HK-2 (cell line): ENCODE results near the gene IL1RAPL2.

Experiments used
- DNase-seq: peaks from one replicate; pipeline ENCODE4 v3.0.0-alpha.2; 2018; ENCODE audit not compliant: unreplicated experiment

The IL1RAPL2 gene

GRCh38 chrX:105700331-105700730 is 1134.3 kb downstream of the IL1RAPL2 start:
- DNase-seq: no peak

GRCh38 chrX:105701310-105702052 is 1135.5 kb downstream of the IL1RAPL2 start:
- no peak for DNase-seq

GRCh38 chrX:105703876-105704275 is 1137.9 kb downstream of the IL1RAPL2 start:
- DNase-seq: no peak

GRCh38 chrX:105706041-105706440 is 1140.0 kb downstream of the IL1RAPL2 start:
- no peak for DNase-seq

- DNase-seq: no peak
Observed at GRCh38 chrX:105711805-105712204, 1145.8 kb downstream of the IL1RAPL2 start.

GRCh38 chrX:105715746-105716145 is 1149.7 kb downstream of the IL1RAPL2 start:
- no peak for DNase-seq

- DNase-seq: no peak
Observed at GRCh38 chrX:105723966-105724735, 1158.2 kb downstream of the IL1RAPL2 start.

GRCh38 chrX:105725228-105725627 is 1159.2 kb downstream of the IL1RAPL2 start:
- DNase-seq: no peak

- DNase-seq: no peak
Observed at GRCh38 chrX:105738162-105738561, 1172.2 kb downstream of the IL1RAPL2 start.

GRCh38 chrX:105744291-105744690 is 1178.3 kb downstream of the IL1RAPL2 start:
- DNase-seq: no peak

- DNase-seq: no peak
Observed at GRCh38 chrX:105744946-105745345, 1178.9 kb downstream of the IL1RAPL2 start.

GRCh38 chrX:105745863-105746262 is 1179.9 kb downstream of the IL1RAPL2 start:
- no peak for DNase-seq

- no peak for DNase-seq
Observed at GRCh38 chrX:105752338-105752956, 1186.4 kb downstream of the IL1RAPL2 start.

- DNase-seq: no peak
Observed at GRCh38 chrX:105753411-105753810, 1187.4 kb downstream of the IL1RAPL2 start.

- DNase-seq: no peak
Observed at GRCh38 chrX:105754286-105754964, 1188.4 kb downstream of the IL1RAPL2 start.

- no peak for DNase-seq
Observed at GRCh38 chrX:105755109-105755508, 1189.1 kb downstream of the IL1RAPL2 start.

GRCh38 chrX:105758754-105759153 is 1192.8 kb downstream of the IL1RAPL2 start:
- no peak for DNase-seq

GRCh38 chrX:105759598-105759997 is 1193.6 kb downstream of the IL1RAPL2 start:
- DNase-seq: no peak

GRCh38 chrX:105765691-105766090 is 1199.7 kb downstream of the IL1RAPL2 start:
- no peak for DNase-seq

GRCh38 chrX:105773801-105774200 is 1207.8 kb downstream of the IL1RAPL2 start:
- no peak for DNase-seq

- DNase-seq: no peak
Observed at GRCh38 chrX:105775679-105776078, 1209.7 kb downstream of the IL1RAPL2 start.

GRCh38 chrX:105781804-105782203 is 1215.8 kb downstream of the IL1RAPL2 start:
- no peak for DNase-seq
